Gastroesophageal sphincter (tissue), 3 donors: ENCODE data around the gene FGF14.

Source experiments
- CTCF ChIP-seq, 4 experiments: fragments of 200-600 bp in 2 of 4; fragments of 450-650 bp in 2 of 4; sonication (generic) in 1 of 4; IDR thresholded peaks; one replicate each; pipeline ENCODE4 v1.5.1; 2017 to 2019; ENCODE audit warnings: antibody characterized with exemption in 4 of 4, mild to moderate bottlenecking in 2 of 4, moderate library complexity in 2 of 4
- EP300 ChIP-seq: sonication (generic); formaldehyde crosslinking; IDR thresholded peaks from one replicate; pipeline ENCODE4 v1.6.1; 2017; ENCODE audit warnings: antibody characterized with exemption, mild to moderate bottlenecking
- POLR2A ChIP-seq, 2 donors: fragments of 450-650 bp; IDR thresholded peaks; one replicate each; pipeline ENCODE4 v1.6.1; 2017; ENCODE audit warnings: antibody characterized with exemption in 2 of 2, mild to moderate bottlenecking in 2 of 2, moderate library complexity in 1 of 2
- POLR2AphosphoS5 ChIP-seq: sonication (generic); formaldehyde crosslinking; IDR thresholded peaks from one replicate; pipeline ENCODE4 v1.6.1; 2017; ENCODE audit warnings: antibody characterized with exemption

- TF ChIP-seq CTCF (IDR thresholded peaks at IDR 0.05) = no peak
- no peak for TF ChIP-seq POLR2A (IDR thresholded peaks at IDR 0.05)
- TF ChIP-seq POLR2AphosphoS5 = no peak
- TF ChIP-seq EP300 = no peak
Measured at GRCh38 chr13:102267191-102267590, 134.7 kb downstream of the FGF14 start.
